HG03175 (cell line): ENCODE measurements around the gene GNL1.

ENCODE experiments used
- ATAC-seq: cut with Tn5 transposase; IDR thresholded peaks from one replicate; pipeline ENCODE4 v1.9.1; 2021; ENCODE audit warnings: mild to moderate bottlenecking, moderate library complexity; ENCODE audit not compliant: unreplicated experiment

Gene GNL1

GRCh38 chr6:30570263-30570662 is 14.0 kb upstream of the GNL1 start:
- no peak for ATAC-seq

- no peak for ATAC-seq
Observed at GRCh38 chr6:30568245-30568644, 12.0 kb upstream of the GNL1 start.

- ATAC-seq, result no peak
Observed at GRCh38 chr6:30565772-30566171, 9.5 kb upstream of the GNL1 start.

- ATAC-seq, result no peak
Observed at GRCh38 chr6:30564114-30564513, 7.8 kb upstream of the GNL1 start.

GRCh38 chr6:30562470-30563425 is 6.5 kb upstream of the GNL1 start:
- ATAC-seq, result no peak

GRCh38 chr6:30560930-30561329 is 4.6 kb upstream of the GNL1 start:
- ATAC-seq, result no peak

GRCh38 chr6:30557683-30557981 is 1.3 kb upstream of the GNL1 start:
- ATAC-seq, result no peak

- ATAC-seq, result peak; percentile 64
Observed at GRCh38 chr6:30556906-30557682, 805 bp upstream of the GNL1 start, which contains the start of gene PRR3. Gene PRR3 (plus strand): TSS chr6:30557295. CDS start chr6:30557345, 50 bp downstream.

- no peak for ATAC-seq
Observed at GRCh38 chr6:30555816-30556065, 548 bp downstream of the GNL1 start.

- ATAC-seq, result no peak
Observed at GRCh38 chr6:30554962-30555815, 1.1 kb downstream of the GNL1 start.

- no peak for ATAC-seq
Observed at GRCh38 chr6:30554404-30554803, 1.9 kb downstream of the GNL1 start.

GRCh38 chr6:30548375-30548774 is 7.9 kb downstream of the GNL1 start:
- ATAC-seq, result no peak

- no peak for ATAC-seq
Observed at GRCh38 chr6:30547454-30547853, 8.8 kb downstream of the GNL1 start.

- ATAC-seq, result no peak
Observed at GRCh38 chr6:30544666-30545272, 11.5 kb downstream of the GNL1 start.

GRCh38 chr6:30543821-30544220 is 12.5 kb downstream of the GNL1 start:
- ATAC-seq, result no peak

- ATAC-seq, result no peak
Observed at GRCh38 chr6:30542915-30543314, 13.4 kb downstream of the GNL1 start.

- no peak for ATAC-seq
Observed at GRCh38 chr6:30542404-30542725, 13.9 kb downstream of the GNL1 start.

- peak; percentile 50 for ATAC-seq
Observed at GRCh38 chr6:30541515-30542403, 14.5 kb downstream of the GNL1 start.

GRCh38 chr6:30537931-30538330 is 18.4 kb downstream of the GNL1 start:
- ATAC-seq, result no peak
